Muscle layer of colon (tissue), 2 donors: ENCODE data around the gene GPNMB.

ENCODE experiments used
- H3K27ac ChIP-seq: one replicate; pipeline ENCODE4 v1.7.0; 2013; ENCODE audit warnings: low read depth, mild to moderate bottlenecking, low read length, moderate library complexity
- H3K27me3 ChIP-seq, 2 donors: one replicate each; pipeline ENCODE4 v1.7.0; 2013; ENCODE audit warnings: low read length in 2 of 2, mild to moderate bottlenecking in 2 of 2; ENCODE audit not compliant: insufficient read depth in 2 of 2, control insufficient read depth in 1 of 2
- H3K36me3 ChIP-seq: one replicate; pipeline ENCODE4 v1.7.0; 2013; ENCODE audit warnings: mild to moderate bottlenecking, low read length; ENCODE audit not compliant: insufficient read depth
- H3K4me1 ChIP-seq: one replicate; pipeline ENCODE4 v1.7.0; 2013; ENCODE audit warnings: mild to moderate bottlenecking, low read length; ENCODE audit not compliant: insufficient read depth
- H3K4me3 ChIP-seq, 2 donors: one replicate each; pipeline ENCODE4 v1.7.0; 2013; ENCODE audit warnings: low read length in 2 of 2, low read depth in 1 of 2, mild to moderate bottlenecking in 1 of 2, moderate library complexity in 1 of 2
- H3K9ac ChIP-seq: one replicate; pipeline ENCODE4 v1.7.0; 2013; ENCODE audit warnings: low read length
- H3K9me3 ChIP-seq: one replicate; pipeline ENCODE4 v1.7.0; 2013; ENCODE audit warnings: mild to moderate bottlenecking, low read length
- donor health status: abdominal sarcoma.
- donor health status: Adenocarcinoma of cecum.

The GPNMB gene

GRCh38 chr7:23232966-23233365, 13.6 kb upstream of the GPNMB start:
- H3K4me1 ChIP-seq, result no peaks in the 10 kb centered on the region
- no peaks in the 10 kb centered on the region for H3K27me3 ChIP-seq
- H3K9me3 ChIP-seq, result no peaks in the 10 kb centered on the region
- no peak overlapping the region for H3K27ac ChIP-seq
- no peaks in the 10 kb centered on the region for H3K36me3 ChIP-seq
- no peak overlapping the region for H3K9ac ChIP-seq
- no peak overlapping the region for H3K4me3 ChIP-seq

GRCh38 chr7:23234569-23235296, 11.8 kb upstream of the GPNMB start:
- no peaks in the 10 kb centered on the region for H3K9me3 ChIP-seq
- no peaks in the 10 kb centered on the region for H3K4me1 ChIP-seq
- H3K9ac ChIP-seq, result no peak overlapping the region
- H3K36me3 ChIP-seq, result no peaks in the 10 kb centered on the region
- no peaks in the 10 kb centered on the region for H3K27me3 ChIP-seq
- no peak overlapping the region for H3K27ac ChIP-seq
- no peak overlapping the region for H3K4me3 ChIP-seq

- H3K9me3 ChIP-seq, result no peaks in the 10 kb centered on the region
- no peaks in the 10 kb centered on the region for H3K4me1 ChIP-seq
- no peak overlapping the region for H3K27ac ChIP-seq
- no peaks in the 10 kb centered on the region for H3K36me3 ChIP-seq
- H3K4me3 ChIP-seq, result no peak overlapping the region
- no peaks in the 10 kb centered on the region for H3K27me3 ChIP-seq
- H3K9ac ChIP-seq, result no peak overlapping the region
Observed at GRCh38 chr7:23235813-23236221, 10.8 kb upstream of the GPNMB start.

DNA sequence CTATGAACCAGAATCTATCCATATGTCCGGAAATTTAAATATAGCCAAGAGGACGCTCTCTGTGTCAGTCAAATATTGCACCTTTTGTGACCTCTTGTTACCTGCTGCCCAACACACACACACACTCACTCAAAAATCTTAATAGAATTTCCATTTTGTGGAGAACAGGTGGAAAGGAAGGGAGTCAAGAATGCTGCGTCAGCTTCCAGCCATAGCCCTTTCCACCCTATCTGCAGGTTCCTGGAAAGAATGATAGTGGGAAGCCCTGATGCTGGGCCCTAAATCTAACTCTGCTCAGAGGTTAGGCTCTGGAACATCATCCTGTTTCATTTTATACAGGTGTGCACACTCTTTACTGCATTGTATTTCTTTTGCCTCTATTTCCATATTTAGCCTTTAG, 9.6 kb upstream of the GPNMB start:
- no peak overlapping the region for H3K9ac ChIP-seq
- no peaks in the 10 kb centered on the region for H3K36me3 ChIP-seq
- no peaks in the 10 kb centered on the region for H3K9me3 ChIP-seq
- no peaks in the 10 kb centered on the region for H3K4me1 ChIP-seq
- H3K27me3 ChIP-seq, result no peaks in the 10 kb centered on the region
- H3K27ac ChIP-seq, result no peak overlapping the region
- no peak overlapping the region for H3K4me3 ChIP-seq

GRCh38 chr7:23238983-23239652, 7.5 kb upstream of the GPNMB start:
- no peaks in the 10 kb centered on the region for H3K4me1 ChIP-seq
- no peak overlapping the region for H3K9ac ChIP-seq
- no peaks in the 10 kb centered on the region for H3K36me3 ChIP-seq
- H3K27ac ChIP-seq, result no peak overlapping the region
- H3K4me3 ChIP-seq, result no peak overlapping the region
- no peaks in the 10 kb centered on the region for H3K9me3 ChIP-seq
- no peaks in the 10 kb centered on the region for H3K27me3 ChIP-seq

- no peaks in the 10 kb centered on the region for H3K4me1 ChIP-seq
- H3K9ac ChIP-seq, result no peak overlapping the region
- no peaks in the 10 kb centered on the region for H3K27me3 ChIP-seq
- H3K9me3 ChIP-seq, result no peaks in the 10 kb centered on the region
- H3K27ac ChIP-seq, result no peak overlapping the region
- no peak overlapping the region for H3K4me3 ChIP-seq
- H3K36me3 ChIP-seq, result no peaks in the 10 kb centered on the region
Observed at GRCh38 chr7:23239698-23240097, 6.9 kb upstream of the GPNMB start.

- Histone ChIP-seq H3K36me3 (no peaks in the 10 kb centered on the region), H3K4me1 (no peaks in the 10 kb centered on the region), H3K9me3 (no peaks in the 10 kb centered on the region), H3K9ac (no peak overlapping the region), H3K4me3 (no peak overlapping the region), H3K27me3 (peaks cover 0 to 4% of the 10 kb centered on the region in 2 donors), H3K27ac (no peak overlapping the region)
Observed at GRCh38 chr7:23242321-23242720, 4.3 kb upstream of the GPNMB start.

GRCh38 chr7:23242935-23243334, 3.6 kb upstream of the GPNMB start:
- no peak overlapping the region for H3K4me3 ChIP-seq
- H3K4me1 ChIP-seq, result no peaks in the 10 kb centered on the region
- no peak overlapping the region for H3K9ac ChIP-seq
- H3K27me3 ChIP-seq, result peaks cover 0 to 10% of the 10 kb centered on the region in 2 donors
- H3K27ac ChIP-seq, result no peak overlapping the region
- H3K9me3 ChIP-seq, result no peaks in the 10 kb centered on the region
- H3K36me3 ChIP-seq, result no peaks in the 10 kb centered on the region

DNA sequence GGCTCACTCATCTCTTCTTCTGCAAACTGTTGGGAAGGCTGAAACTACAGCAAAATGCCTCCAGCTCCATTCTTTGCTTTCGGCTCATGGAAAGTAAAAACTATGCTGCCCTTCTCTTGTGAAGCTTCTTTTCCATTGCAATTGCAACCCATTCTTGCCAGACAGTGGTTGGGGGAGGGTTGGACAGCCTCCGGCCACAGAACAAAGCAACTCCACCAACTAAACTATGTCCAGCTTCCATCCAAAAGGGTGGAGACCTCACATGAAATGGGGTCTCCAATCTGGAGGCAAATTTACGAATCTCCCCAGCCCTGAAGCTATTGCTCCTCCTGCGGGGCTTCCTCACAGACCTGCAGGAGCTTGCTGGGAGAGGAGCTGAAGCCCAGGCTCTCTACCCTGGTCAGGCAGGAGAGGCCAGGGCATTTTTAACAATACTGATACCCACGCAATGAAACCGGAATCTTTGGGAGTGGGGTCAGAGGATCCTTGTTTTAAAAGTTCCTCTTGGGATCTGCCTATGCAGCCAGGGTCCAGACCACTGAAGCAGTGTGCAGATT, 549 bp downstream of the GPNMB start:
- Histone ChIP-seq H3K4me3 (peak overlapping the region; percentile 25 to 34), H3K36me3 (no peaks in the 10 kb centered on the region), H3K4me1 (no peaks in the 10 kb centered on the region), H3K9me3 (peaks cover 9% of the 10 kb centered on the region), H3K9ac (no peak overlapping the region), H3K27me3 (peaks cover 0 to 22% of the 10 kb centered on the region in 2 donors), H3K27ac (no peak overlapping the region)

DNA sequence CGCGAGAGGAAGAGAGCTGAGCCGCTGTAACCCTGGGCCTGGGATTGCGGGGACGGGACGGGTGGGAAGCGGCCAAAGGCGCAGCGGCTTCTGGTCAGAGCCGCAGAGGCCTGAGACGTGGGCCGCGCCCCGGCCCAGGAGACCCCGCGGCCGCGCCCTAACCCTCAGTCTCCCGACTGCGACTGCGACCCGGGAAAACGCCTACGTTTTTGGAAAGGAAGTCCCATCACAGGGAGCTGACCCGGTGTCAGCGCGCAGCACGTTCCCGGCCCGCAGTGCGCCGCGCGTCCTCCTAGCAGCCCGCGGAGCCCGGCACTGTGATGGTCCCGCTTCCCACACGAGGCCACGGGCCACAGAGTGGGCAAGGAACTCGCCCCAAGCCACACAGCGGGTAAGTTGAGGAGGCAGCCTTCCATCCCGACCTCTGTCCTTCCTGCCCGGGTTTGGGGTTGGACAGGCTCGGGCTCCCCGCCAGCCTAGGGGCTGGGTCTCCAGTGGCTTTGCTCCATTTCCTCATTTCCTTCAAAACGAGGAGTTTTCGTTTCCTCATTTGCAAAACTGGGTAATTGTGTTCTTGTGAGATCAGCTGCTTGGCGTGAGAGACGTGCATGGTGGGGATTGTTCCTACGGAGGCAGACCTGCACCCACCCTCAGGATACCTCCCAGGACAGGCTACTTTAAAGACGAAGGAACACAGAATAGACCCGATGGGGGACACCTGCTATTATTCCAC, 1.2 kb downstream of the GPNMB start:
- Histone ChIP-seq H3K27ac (no peak overlapping the region), H3K27me3 (peaks cover 0 to 22% of the 10 kb centered on the region in 2 donors), H3K4me1 (no peaks in the 10 kb centered on the region), H3K4me3 (peak overlapping the region; percentile 25 to 34), H3K36me3 (no peaks in the 10 kb centered on the region), H3K9me3 (peaks cover 9% of the 10 kb centered on the region), H3K9ac (no peak overlapping the region)

GRCh38 chr7:23249486-23249885, 2.9 kb downstream of the GPNMB start:
- Histone ChIP-seq H3K36me3 (no peaks in the 10 kb centered on the region), H3K4me1 (no peaks in the 10 kb centered on the region), H3K9me3 (peaks cover 9% of the 10 kb centered on the region), H3K27me3 (peaks cover 0 to 22% of the 10 kb centered on the region in 2 donors), H3K4me3 (no peak overlapping the region), H3K27ac (no peak overlapping the region), H3K9ac (no peak overlapping the region)
